Brain microvascular endothelial cell (primary cell): ENCODE data around the gene PNPLA7.

Experiments
- DNase-seq: peaks from one replicate; pipeline ENCODE4 v3.0.0-alpha.2; 2020
- H3K27ac ChIP-seq: fragments of 250-450 bp; sonication (Bioruptor Pico); 2 replicates; pipeline ENCODE4 v1.5.1; 2020; ENCODE audit warnings: mild to moderate bottlenecking, moderate library complexity
- H3K27me3 ChIP-seq: fragments of 250-450 bp; sonication (Bioruptor Pico); replicated peaks from 2 replicates; pipeline ENCODE4 v1.5.1; 2020; ENCODE audit warnings: mild to moderate bottlenecking
- H3K36me3 ChIP-seq: fragments of 250-450 bp; sonication (Bioruptor Pico); replicated peaks from 2 replicates; pipeline ENCODE4 v1.5.1; 2020; ENCODE audit warnings: mild to moderate bottlenecking
- H3K4me3 ChIP-seq: 2 replicates; pipeline ENCODE4 v1.5.1; 2011; ENCODE audit warnings: low read depth, mild to moderate bottlenecking, control low read depth, low read length, moderate library complexity
- CTCF ChIP-seq: IDR thresholded peaks from 2 replicates; pipeline ENCODE4 v1.5.1; 2011; ENCODE audit warnings: low read depth, mild to moderate bottlenecking, moderate library complexity, low read length, control low read depth, inconsistent platforms; ENCODE audit errors: missing control alignments
- in situ Hi-C: cut with HindIII; loops from 2 replicates; pipeline ENCODE4 v1.10.0; 2017; ENCODE audit warnings: low sequenced_read_pairs, low pct_ligation_motif_present

PNPLA7 gene

DNA sequence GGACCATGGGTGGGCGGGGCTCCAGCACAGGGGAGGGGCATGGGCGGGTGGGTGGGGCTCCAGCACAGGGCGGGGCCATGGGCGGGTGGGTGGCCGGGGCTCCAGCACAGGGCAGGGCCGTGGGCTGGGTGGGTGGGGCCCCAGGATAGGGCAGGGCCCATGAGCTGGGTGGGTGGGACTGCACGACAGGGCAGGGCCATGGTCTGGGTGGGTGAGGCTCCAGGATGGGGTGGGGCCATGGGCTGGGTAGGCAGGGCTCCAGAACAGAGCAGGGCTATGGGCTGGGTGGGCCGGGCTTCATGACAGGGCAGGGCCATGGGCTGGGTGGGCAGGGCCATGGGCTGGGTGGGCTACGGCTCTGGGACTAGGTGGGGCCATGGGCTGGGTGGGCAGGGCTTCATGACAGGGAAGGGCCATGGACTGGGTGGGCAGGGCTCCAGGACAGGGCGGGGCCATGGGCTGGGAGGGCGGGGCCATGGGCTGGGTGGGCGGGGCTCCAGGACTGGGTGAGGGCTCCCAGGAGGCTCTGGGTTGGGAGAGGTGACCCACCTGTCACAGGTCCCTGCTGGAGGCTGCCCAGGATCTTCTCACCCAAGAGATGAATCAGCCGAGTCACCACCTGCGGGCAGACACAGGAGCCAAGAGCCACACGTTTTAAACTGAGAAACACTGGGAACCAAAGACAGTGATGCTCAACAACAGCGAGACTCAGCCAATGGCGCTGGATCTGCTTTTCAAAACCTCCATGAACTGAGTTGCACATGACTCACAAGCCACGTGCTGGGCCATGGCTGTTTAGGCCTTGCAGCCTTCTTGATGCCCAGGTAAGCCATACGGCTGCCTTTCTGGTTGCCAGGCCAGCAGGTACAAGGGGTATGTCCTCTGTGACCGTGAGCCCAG is 57.5 kb downstream of the PNPLA7 start:
- no peaks in the 10 kb centered on the region for H3K27me3 ChIP-seq
- no peak for TF ChIP-seq CTCF
- in situ Hi-C loops = no loop called here
- no peak for DNase-seq
- no peaks in the 10 kb centered on the region for H3K36me3 ChIP-seq
- H3K27ac ChIP-seq = no peak overlapping the region
- no peak overlapping the region for H3K4me3 ChIP-seq

GRCh38 chr9:137491735-137492432 is 58.3 kb downstream of the PNPLA7 start:
- TF ChIP-seq CTCF = no peak
- in situ Hi-C loops = no loop called here
- no peak for DNase-seq
- H3K4me3 ChIP-seq = no peak overlapping the region
- H3K27me3 ChIP-seq = no peaks in the 10 kb centered on the region
- no peak overlapping the region for H3K27ac ChIP-seq
- no peaks in the 10 kb centered on the region for H3K36me3 ChIP-seq

DNA sequence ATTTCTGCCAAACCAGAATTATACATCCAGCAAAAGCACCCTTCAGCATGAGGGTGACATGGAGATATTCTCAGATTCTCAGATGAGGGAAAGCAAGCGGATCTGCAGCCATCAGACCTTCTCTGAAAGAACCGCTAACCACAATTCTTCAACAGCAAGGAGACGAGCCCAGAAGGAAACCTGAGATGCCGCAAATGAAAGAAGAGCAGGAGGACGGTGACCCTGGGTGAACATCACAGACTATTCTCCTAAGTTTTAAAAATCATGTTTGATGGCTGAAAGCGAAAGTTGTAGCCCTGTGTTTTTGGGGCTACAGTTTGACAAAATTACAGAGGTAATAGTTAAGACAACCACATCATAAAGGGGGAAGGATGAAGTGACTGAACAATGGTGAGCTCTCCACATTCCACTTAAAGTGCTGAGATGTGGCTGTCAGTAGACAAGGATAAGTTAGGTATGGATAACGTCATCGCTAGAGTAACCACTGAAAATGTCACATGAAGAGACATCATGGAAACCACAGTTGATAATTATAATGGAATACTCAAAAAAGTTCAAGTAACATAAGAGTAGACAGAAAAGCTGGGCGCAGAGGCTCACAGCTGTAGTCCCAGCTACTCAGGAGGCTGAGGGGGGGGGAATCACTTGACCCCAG is 59.5 kb downstream of the PNPLA7 start:
- H3K4me3 ChIP-seq = no peak overlapping the region
- in situ Hi-C loops = no loop called here
- no peak for DNase-seq
- H3K27me3 ChIP-seq = no peaks in the 10 kb centered on the region
- no peak for TF ChIP-seq CTCF
- H3K36me3 ChIP-seq = no peaks in the 10 kb centered on the region
- no peak overlapping the region for H3K27ac ChIP-seq

DNA sequence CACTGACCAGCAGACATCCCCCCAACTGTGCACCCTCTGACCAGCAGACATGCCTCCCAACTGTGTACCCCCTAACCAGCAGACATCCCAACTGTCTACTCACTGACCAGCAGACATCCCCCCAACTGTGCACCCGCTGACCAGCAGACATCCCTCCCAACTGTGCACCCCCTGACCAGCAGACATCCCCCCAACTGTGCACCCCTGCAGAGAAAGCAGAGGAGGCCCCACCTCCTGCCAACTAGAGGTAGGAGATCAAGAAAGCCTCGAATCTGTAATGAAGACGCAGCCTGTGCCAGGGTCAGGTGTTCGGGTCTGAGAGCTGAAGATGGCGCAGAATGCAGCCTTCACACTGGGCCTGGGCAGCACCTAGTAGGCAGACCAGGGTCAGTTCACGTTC is 61.3 kb downstream of the PNPLA7 start:
- in situ Hi-C loops = no loop called here
- Histone ChIP-seq H3K27me3 (no peaks in the 10 kb centered on the region), H3K36me3 (no peaks in the 10 kb centered on the region), H3K4me3 (no peak overlapping the region), H3K27ac (no peak overlapping the region)
- TF ChIP-seq CTCF = no peak
- DNase-seq = no peak

DNA sequence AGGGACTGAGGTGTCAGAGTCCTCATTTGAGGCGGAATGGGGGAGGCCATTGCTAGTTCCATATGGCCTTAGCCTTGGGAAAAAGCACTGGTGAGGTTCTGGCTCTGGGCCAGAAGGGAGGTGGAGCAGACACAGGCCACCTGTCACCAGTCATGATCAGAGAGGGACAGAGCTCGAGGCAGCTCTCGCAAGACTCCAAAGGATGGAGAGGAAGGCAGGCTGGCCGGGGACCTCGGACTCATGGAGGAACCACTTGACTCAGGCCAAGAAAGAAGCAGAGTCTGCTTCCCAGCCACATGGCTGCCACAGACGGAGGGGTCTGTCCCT is 61.9 kb downstream of the PNPLA7 start:
- DNase-seq = no peak
- in situ Hi-C loops = no loop called here
- no peak overlapping the region for H3K4me3 ChIP-seq
- H3K27me3 ChIP-seq = no peaks in the 10 kb centered on the region
- no peaks in the 10 kb centered on the region for H3K36me3 ChIP-seq
- H3K27ac ChIP-seq = no peak overlapping the region
- no peak for TF ChIP-seq CTCF
